Mesenchymal stem cell (in vitro differentiated cells and primary cell): Measurements from ENCODE around the gene SRD5A2.

Experiments
- DNase-seq: peaks from one replicate; pipeline ENCODE4 v3.0.0-alpha.2; 2013
- H2AFZ ChIP-seq: one replicate; pipeline ENCODE4 v1.6.1; 2013; ENCODE audit warnings: low read depth, mild to moderate bottlenecking, control low read depth, inconsistent platforms, low read length, moderate library complexity
- H2AK5ac ChIP-seq: 2 replicates; pipeline ENCODE4 v1.6.1; 2013; ENCODE audit warnings: low read length, moderate library complexity, mild to moderate bottlenecking, inconsistent platforms; ENCODE audit not compliant: severe bottlenecking
- H2BK120ac ChIP-seq: one replicate; pipeline ENCODE4 v1.6.1; 2013; ENCODE audit warnings: low read depth, mild to moderate bottlenecking, inconsistent platforms, low read length, moderate library complexity
- H2BK12ac ChIP-seq, 2 experiments: one replicate each; pipeline ENCODE4 v1.6.1; 2013; ENCODE audit warnings: inconsistent platforms in 2 of 2, low read length in 2 of 2, mild to moderate bottlenecking in 2 of 2, moderate library complexity in 2 of 2, control low read depth in 1 of 2
- H2BK15ac ChIP-seq: one replicate; pipeline ENCODE4 v1.6.1; 2013; ENCODE audit warnings: mild to moderate bottlenecking, low read depth, inconsistent platforms; ENCODE audit not compliant: poor library complexity, severe bottlenecking
- H2BK5ac ChIP-seq: 2 replicates; pipeline ENCODE4 v1.6.1; 2013; ENCODE audit warnings: low read depth, mild to moderate bottlenecking, low read length, control low read depth, inconsistent platforms; ENCODE audit not compliant: poor library complexity, severe bottlenecking
- H3K14ac ChIP-seq, 2 experiments: one replicate each; pipeline ENCODE4 v1.6.1; 2013; ENCODE audit warnings: inconsistent platforms in 2 of 2, low read length in 2 of 2, control low read depth in 1 of 2, mild to moderate bottlenecking in 1 of 2, moderate library complexity in 1 of 2
- H3K18ac ChIP-seq, 2 experiments: one replicate each; pipeline ENCODE4 v1.6.1; 2013; ENCODE audit warnings: inconsistent platforms in 2 of 2, low read length in 2 of 2, control low read depth in 1 of 2, low read depth in 1 of 2, mild to moderate bottlenecking in 1 of 2
- H3K23ac ChIP-seq, 2 experiments: one replicate each; pipeline ENCODE4 v1.6.1; 2013; ENCODE audit warnings: inconsistent platforms in 2 of 2, low read length in 2 of 2, mild to moderate bottlenecking in 2 of 2, moderate library complexity in 2 of 2, control low read depth in 1 of 2
- H3K27ac ChIP-seq: 2 replicates; pipeline ENCODE4 v1.5.1; 2013; ENCODE audit warnings: mild to moderate bottlenecking, moderate library complexity, low read length, control low read depth, inconsistent platforms; ENCODE audit not compliant: poor library complexity, severe bottlenecking
- H3K27me3 ChIP-seq, 2 experiments: 2 replicates each; pipeline versions ENCODE4 v1.6.1 to v1.7.0; 2013; ENCODE audit warnings: low read length in 2 of 2, mild to moderate bottlenecking in 2 of 2, moderate library complexity in 2 of 2, control low read depth in 1 of 2, inconsistent platforms in 1 of 2; ENCODE audit not compliant: control insufficient read depth in 1 of 2, insufficient read depth in 1 of 2
- H3K36me3 ChIP-seq, 2 experiments: 2 replicates each; pipeline versions ENCODE4 v1.6.1 to v1.7.0; 2013; ENCODE audit warnings: low read length in 2 of 2, control low read depth in 1 of 2, inconsistent platforms in 1 of 2, low read depth in 1 of 2, mild to moderate bottlenecking in 1 of 2; ENCODE audit not compliant: insufficient read depth in 2 of 2, control insufficient read depth in 1 of 2
- H3K4ac ChIP-seq, 2 experiments: one replicate each; pipeline ENCODE4 v1.6.1; 2013; ENCODE audit warnings: inconsistent platforms in 2 of 2, low read length in 2 of 2, mild to moderate bottlenecking in 2 of 2, moderate library complexity in 2 of 2, control low read depth in 1 of 2, low read depth in 1 of 2
- H3K4me1 ChIP-seq: 2 replicates; pipeline ENCODE4 v1.6.1; 2013; ENCODE audit warnings: low read depth, low read length, control low read depth; ENCODE audit not compliant: control insufficient read depth, insufficient read depth
- H3K4me2 ChIP-seq: 2 replicates; pipeline ENCODE4 v1.6.1; 2013; ENCODE audit warnings: low read length, mild to moderate bottlenecking, inconsistent platforms; ENCODE audit not compliant: poor library complexity, severe bottlenecking
- H3K4me3 ChIP-seq, 2 experiments: 2 replicates each; pipeline versions ENCODE4 v1.5.1 to v1.7.0; 2013; ENCODE audit warnings: low read length in 2 of 2, mild to moderate bottlenecking in 2 of 2, control low read depth in 1 of 2, low read depth in 1 of 2; ENCODE audit not compliant: insufficient read depth in 1 of 2
- H3K79me1 ChIP-seq: replicated peaks from 2 replicates; pipeline ENCODE4 v1.6.1; 2013; ENCODE audit warnings: mild to moderate bottlenecking, control low read depth, low read length, inconsistent platforms; ENCODE audit not compliant: poor library complexity, severe bottlenecking
- H3K9ac ChIP-seq: 2 replicates; pipeline ENCODE4 v1.7.0; 2013; ENCODE audit warnings: mild to moderate bottlenecking, low read length, moderate library complexity
- H3K9me3 ChIP-seq: 2 replicates; pipeline ENCODE4 v1.7.0; 2013; ENCODE audit warnings: mild to moderate bottlenecking, low read length; ENCODE audit not compliant: control insufficient read depth
- H4K8ac ChIP-seq: one replicate; pipeline ENCODE4 v1.6.1; 2013; ENCODE audit warnings: inconsistent platforms, mild to moderate bottlenecking, low read length, moderate library complexity
- H4K91ac ChIP-seq: one replicate; pipeline ENCODE4 v1.6.1; 2013; ENCODE audit warnings: mild to moderate bottlenecking, low read length, inconsistent platforms
- WGBS: methylation state at CpG from one replicate; pipeline ENCODE4 v1.1.7; 2013; ENCODE audit warnings: mixed read lengths; 5-methylcytosine and 5-hydroxymethylcytosine counted together

SRD5A2 gene

DNA sequence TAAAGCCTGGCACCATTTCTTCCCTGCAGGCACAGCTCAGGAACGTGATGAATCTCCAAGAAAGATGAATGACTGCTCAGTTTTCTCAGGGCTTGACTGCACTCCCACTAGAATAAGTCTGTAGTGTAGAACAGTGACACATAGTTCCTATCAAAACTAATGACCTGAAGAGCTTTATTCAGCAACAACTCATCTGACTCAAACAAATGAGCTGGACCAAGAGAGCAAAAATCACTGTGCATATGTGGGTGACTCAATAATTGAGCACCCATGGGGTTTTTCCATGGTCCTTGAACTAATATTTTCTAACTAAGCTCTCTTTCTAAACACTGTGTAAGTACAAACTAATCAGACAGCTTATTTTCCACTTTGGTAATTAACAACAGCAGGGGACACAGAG is 105.0 kb downstream of the SRD5A2 start:
- Histone ChIP-seq H2BK15ac (no peak overlapping the region), H4K91ac (no peak overlapping the region), H2AK5ac (no peak overlapping the region), H2BK5ac (no peak overlapping the region), H3K14ac (no peak overlapping the region), H3K4me1 (no peaks in the 10 kb centered on the region), H3K36me3 (no peaks in the 10 kb centered on the region), H3K9ac (peak overlapping the region; percentile 47), H3K4me3 (no peak overlapping the region), H3K4me2 (no peak overlapping the region), H3K23ac (no peak overlapping the region), H2BK120ac (no peak overlapping the region), H3K9me3 (peaks cover 9% of the 10 kb centered on the region), H2AFZ (no peak overlapping the region), H2BK12ac (no peak overlapping the region), H3K4ac (no peak overlapping the region), H3K27ac (no peak overlapping the region), H3K27me3 (no peaks in the 10 kb centered on the region), H4K8ac (no peak overlapping the region), H3K79me1 (no peaks in the 10 kb centered on the region), H3K18ac (no peak overlapping the region)
- DNase-seq, result no peak
- WGBS, result 0% methylated on average over 1 of the region's 1 CpG

DNA sequence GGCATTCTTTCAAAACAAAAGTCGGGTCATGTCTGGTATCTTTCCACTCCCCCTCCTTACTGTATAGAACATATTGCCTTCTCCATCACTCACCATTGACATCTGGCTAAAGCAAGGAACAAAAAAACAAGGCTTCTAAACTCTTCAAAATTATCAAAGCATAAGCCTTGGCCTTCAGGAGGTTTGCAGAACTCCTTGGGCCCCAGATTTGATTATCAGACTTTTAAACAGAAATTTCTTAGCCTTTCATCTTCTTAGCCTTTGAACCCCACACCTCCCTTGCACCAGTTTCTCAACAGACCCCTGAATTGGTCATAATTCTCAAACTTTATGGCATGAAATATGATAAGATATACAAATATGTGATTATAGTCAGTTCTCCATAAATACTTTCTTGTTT is 106.4 kb downstream of the SRD5A2 start:
- H4K91ac ChIP-seq, result no peak overlapping the region
- no peak overlapping the region for H2BK15ac ChIP-seq
- DNase-seq, result no peak
- no peak overlapping the region for H2BK120ac ChIP-seq
- no peak overlapping the region for H3K27ac ChIP-seq
- no peak overlapping the region for H2BK12ac ChIP-seq
- H3K14ac ChIP-seq, result no peak overlapping the region
- no peak overlapping the region for H3K4me3 ChIP-seq
- H3K23ac ChIP-seq, result no peak overlapping the region
- H3K27me3 ChIP-seq, result no peaks in the 10 kb centered on the region
- H3K4me1 ChIP-seq, result no peaks in the 10 kb centered on the region
- no peak overlapping the region for H3K4ac ChIP-seq
- H3K79me1 ChIP-seq, result no peaks in the 10 kb centered on the region
- H4K8ac ChIP-seq, result no peak overlapping the region
- H3K4me2 ChIP-seq, result no peak overlapping the region
- no peak overlapping the region for H2AK5ac ChIP-seq
- H3K36me3 ChIP-seq, result no peaks in the 10 kb centered on the region
- peaks cover 9% of the 10 kb centered on the region for H3K9me3 ChIP-seq
- no peak overlapping the region for H2BK5ac ChIP-seq
- H2AFZ ChIP-seq, result no peak overlapping the region
- WGBS, result 36% methylated on average over 1 of the region's 1 CpG
- no peak overlapping the region for H3K18ac ChIP-seq
- no peak overlapping the region for H3K9ac ChIP-seq
